IMR-90 (cell line): ENCODE measurements around the gene CMSS1. TPM values are rescaled to one million over a fixed set of nuclear protein-coding genes. Genes with fewer than 3 reads are reported as not detected.

Source experiments
- ATAC-seq: fragments of 200-7000 bp; cut with Tn5 transposase; 2 replicates; pipeline ENCODE4 v1.9.1; 2020; ENCODE audit warnings: low read depth, mild to moderate bottlenecking, moderate library complexity
- BruUV-seq: library from RNA; stranded (reverse); fragments of 400-500 nt; replicated peaks from 2 replicates; lab custom pipeline; 2021; lab: Mats Ljungman, UMichigan
- CTCF ChIA-PET: fragments of 300-600 bp; formaldehyde crosslinking; extraction: SDS; loops from one replicate; lab custom pipeline; 2021; ENCODE audit warnings: antibody characterized with exemption; lab: Yijun Ruan, JAX
- POLR2A ChIA-PET: fragments of 300-600 bp; sonication (Branson Sonifier 250); formaldehyde crosslinking; loops from one replicate; lab custom pipeline; 2022; ENCODE audit warnings: antibody characterized with exemption; ENCODE audit not compliant: unreplicated experiment; lab: Charles Lee
- DNase-seq: peaks from one replicate; pipeline ENCODE4 v3.0.0; 2013
- H2AFZ ChIP-seq: replicated peaks from 2 replicates; pipeline ENCODE3; 2013; ENCODE audit warnings: low read length, mild to moderate bottlenecking; ENCODE audit not compliant: poor library complexity
- H2AK5ac ChIP-seq: 2 replicates; pipeline ENCODE4 v1.6.1; 2013; ENCODE audit warnings: low read depth, low read length, inconsistent platforms
- H2AK9ac ChIP-seq: replicated peaks from 2 replicates; pipeline ENCODE3; 2013; ENCODE audit warnings: mild to moderate bottlenecking, low read depth, low read length, moderate library complexity; ENCODE audit not compliant: poor library complexity
- H2BK120ac ChIP-seq: 2 replicates; pipeline ENCODE4 v1.6.1; 2013; ENCODE audit warnings: low read depth, low read length, inconsistent platforms
- H2BK15ac ChIP-seq: 3 replicates; pipeline ENCODE4 v1.6.1; 2013; ENCODE audit warnings: low read depth, low read length, inconsistent platforms
- H2BK20ac ChIP-seq: 2 replicates; pipeline ENCODE4 v1.6.1; 2013; ENCODE audit warnings: low read depth, mild to moderate bottlenecking, inconsistent platforms, low read length, moderate library complexity
- H2BK5ac ChIP-seq: 2 replicates; pipeline ENCODE4 v1.6.1; 2013; ENCODE audit warnings: mild to moderate bottlenecking, low read depth, low read length, inconsistent platforms; ENCODE audit not compliant: poor library complexity, severe bottlenecking
- H3K14ac ChIP-seq: replicated peaks from 2 replicates; pipeline ENCODE4 v1.6.1; 2013; ENCODE audit warnings: low read depth, low read length, inconsistent platforms
- H3K18ac ChIP-seq: 2 replicates; pipeline ENCODE4 v1.6.1; 2013; ENCODE audit warnings: low read depth, low read length, control low read depth
- H3K23ac ChIP-seq: 2 replicates; pipeline ENCODE4 v1.6.1; 2013; ENCODE audit warnings: low read depth, low read length, inconsistent platforms
- H3K27ac ChIP-seq: 2 replicates; pipeline ENCODE4 v1.5.1; 2013; ENCODE audit warnings: mild to moderate bottlenecking, control low read depth, low read length; ENCODE audit not compliant: insufficient read depth
- H3K27me3 ChIP-seq: 2 replicates; pipeline ENCODE4 v1.6.1; 2013; ENCODE audit warnings: low read length; ENCODE audit not compliant: control insufficient read depth, insufficient read depth
- H3K36me3 ChIP-seq: 2 replicates; pipeline ENCODE4 v1.6.1; 2013; ENCODE audit warnings: low read length, mixed read lengths; ENCODE audit not compliant: control insufficient read depth, insufficient read depth
- H3K4ac ChIP-seq: 2 replicates; pipeline ENCODE4 v1.6.1; 2013; ENCODE audit warnings: low read depth, low read length, inconsistent platforms
- H3K4me1 ChIP-seq: 2 replicates; pipeline ENCODE4 v1.6.1; 2013; ENCODE audit warnings: low read length, mixed read lengths; ENCODE audit not compliant: control insufficient read depth, insufficient read depth
- H3K4me2 ChIP-seq: 2 replicates; pipeline ENCODE4 v1.6.1; 2013; ENCODE audit warnings: low read depth, mild to moderate bottlenecking, control low read depth, low read length, moderate library complexity
- H3K4me3 ChIP-seq: 2 replicates; pipeline ENCODE4 v1.5.1; 2013; ENCODE audit warnings: low read depth, mild to moderate bottlenecking, control low read depth, low read length, moderate library complexity; ENCODE audit not compliant: insufficient read depth
- H3K56ac ChIP-seq: 2 replicates; pipeline ENCODE4 v1.6.1; 2013; ENCODE audit warnings: low read length, inconsistent platforms; ENCODE audit not compliant: insufficient read depth; ENCODE audit errors: extremely low read depth
- H3K79me1 ChIP-seq, 2 experiments: 2 replicates each; pipeline ENCODE4 v1.6.1; 2013; ENCODE audit warnings: low read length in 2 of 2, inconsistent platforms in 1 of 2, low read depth in 1 of 2
- H3K9ac ChIP-seq: 2 replicates; pipeline ENCODE4 v1.6.1; 2013; ENCODE audit warnings: low read depth, low read length, control low read depth
- H3K9me1 ChIP-seq: 2 replicates; pipeline ENCODE4 v1.6.1; 2013; ENCODE audit warnings: low read length, inconsistent platforms; ENCODE audit not compliant: insufficient read depth
- H3K9me3 ChIP-seq: 2 replicates; pipeline ENCODE4 v1.6.1; 2013; ENCODE audit warnings: low read length; ENCODE audit not compliant: control insufficient read depth, insufficient read depth
- H4K20me1 ChIP-seq: 2 replicates; pipeline ENCODE4 v1.6.1; 2013; ENCODE audit warnings: low read length, inconsistent platforms; ENCODE audit not compliant: insufficient read depth
- H4K5ac ChIP-seq: 2 replicates; pipeline ENCODE4 v1.6.1; 2013; ENCODE audit warnings: mild to moderate bottlenecking, low read depth, low read length, control low read depth
- H4K8ac ChIP-seq, 2 experiments: 2 replicates each; pipeline ENCODE4 v1.6.1; 2013; ENCODE audit warnings: low read depth in 2 of 2, low read length in 2 of 2, control low read depth in 1 of 2, inconsistent platforms in 1 of 2
- H4K91ac ChIP-seq: 2 replicates; pipeline ENCODE4 v1.6.1; 2013; ENCODE audit warnings: low read depth, low read length, inconsistent platforms; ENCODE audit not compliant: insufficient read depth
- BHLHE40 ChIP-seq: fragments of 150-350 bp; IDR thresholded peaks from 2 replicates; pipeline ENCODE4 v1.6.1; 2016; ENCODE audit warnings: mild to moderate bottlenecking, low read depth, low read length
- CEBPB ChIP-seq: IDR thresholded peaks from 2 replicates; pipeline ENCODE4 v1.6.1; 2012; ENCODE audit warnings: low read depth, low read length, improper control_type of control experiment
- CHD1 ChIP-seq: IDR thresholded peaks from 2 replicates; pipeline ENCODE4 v1.6.1; 2012; ENCODE audit warnings: low read depth, low read length, improper control_type of control experiment
- CTCF ChIP-seq: conservative IDR thresholded peaks from 2 replicates; pipeline ENCODE4 v1.5.1; 2012; ENCODE audit warnings: mild to moderate bottlenecking, low read depth, low read length, improper control_type of control experiment
- ELK1 ChIP-seq: fragments of 150-350 bp; IDR thresholded peaks from 2 replicates; pipeline ENCODE4 v1.6.1; 2016; ENCODE audit warnings: low read depth, mild to moderate bottlenecking, low read length, moderate library complexity, borderline replicate concordance
- FOS ChIP-seq: fragments of 150-350 bp; IDR thresholded peaks from 2 replicates; pipeline ENCODE4 v1.6.1; 2016; ENCODE audit warnings: low read depth, low read length
- MAZ ChIP-seq: IDR thresholded peaks from 2 replicates; pipeline ENCODE4 v1.6.1; 2012; ENCODE audit warnings: low read depth, mild to moderate bottlenecking, low read length, improper control_type of control experiment, moderate library complexity, borderline replicate concordance
- MXI1 ChIP-seq: IDR thresholded peaks from 2 replicates; pipeline ENCODE4 v1.6.1; 2012; ENCODE audit warnings: low read depth, mild to moderate bottlenecking, low read length, moderate library complexity, borderline replicate concordance
- NFE2L2 ChIP-seq: fragments of 150-350 bp; IDR thresholded peaks from 2 replicates; pipeline ENCODE4 v1.6.1; 2016; ENCODE audit warnings: low read depth, mild to moderate bottlenecking, low read length
- RFX5 ChIP-seq: IDR thresholded peaks from 2 replicates; pipeline ENCODE4 v1.8.0; 2012; ENCODE audit warnings: low read depth, mild to moderate bottlenecking, low read length, moderate library complexity
- SMC3 ChIP-seq: fragments of 150-350 bp; IDR thresholded peaks from 2 replicates; pipeline ENCODE4 v1.6.1; 2016; ENCODE audit warnings: low read depth, mild to moderate bottlenecking, antibody characterized with exemption, low read length, moderate library complexity
- WGBS, 2 experiments: methylation state at CpG; one replicate each; pipeline versions ENCODE4 v1.1.5 to v1.1.7; 2013; ENCODE audit warnings: missing lambda C conversion rate in 2 of 2; ENCODE audit not compliant: insufficient read length in 1 of 2; ENCODE audit errors: extremely low coverage in 2 of 2; 5-methylcytosine and 5-hydroxymethylcytosine counted together
- dilution Hi-C: fragments of 300-500 bp; cut with HindIII; formaldehyde crosslinking; loops from one replicate; pipeline ENCODE4 v1.14.3; 2018; ENCODE audit warnings: low sequenced_read_pairs; ENCODE audit not compliant: unreplicated experiment
- in situ Hi-C: fragments of 300-500 bp; cut with MboI; formaldehyde crosslinking; loops from 3 replicates; pipeline ENCODE4 v1.14.3; 2019; ENCODE audit warnings: low sequenced_read_pairs, inconsistent platforms, mixed read lengths
- intact Hi-C: fragments of 100-400 bp; cut with micrococcal nuclease; formaldehyde crosslinking; loops from 2 replicates; pipeline ENCODE4 v1.10.0; 2022
- polyA plus RNA-seq, 3 experiments: library from polyadenylated mRNA; depleted of rRNA; stranded (reverse); fragments of >200 nt; gene quantifications; 2 replicates each; pipeline ENCODE4 v1.2.3, GENCODE V29; 2012; ENCODE audit warnings: low replicate concordance in 1 of 3
- total RNA-seq: library from RNA; depleted of rRNA; stranded (reverse); fragments of >200 nt; gene quantifications from 2 replicates; pipeline ENCODE4 v1.2.3, GENCODE V29; 2012

Gene CMSS1
- total and polyA plus RNA-seq, 2 of the 4 experiments (the other 2 are of a cell fraction): 12.5 to 13.6 TPM

GRCh38 chr3:99899603-99900002 lies 81.9 kb downstream of the CMSS1 start:
- Histone ChIP-seq H3K4me3 (no peak overlapping the region), H3K27ac (no peak overlapping the region), H3K18ac (peak overlapping the region; percentile 28; the same call in 1 of the 2 replicates), H3K4ac (peak overlapping the region; percentile 59), H3K9ac (no peak overlapping the region), H2BK20ac (peak overlapping the region; percentile 30), H4K91ac (peak overlapping the region; percentile 66), H2AFZ (no peak overlapping the region), H3K9me1 (peaks cover 4% of the 10 kb centered on the region; the same call in 1 of the 2 replicates), H3K14ac (no peak overlapping the region; the same call in 1 of the 2 replicates), H3K36me3 (no peaks in the 10 kb centered on the region), H3K23ac (no peak overlapping the region), H2AK9ac (no peak overlapping the region), H3K79me1 (peaks cover 9 to 15% of the 10 kb centered on the region in 2 experiments), H3K9me3 (no peaks in the 10 kb centered on the region), H4K8ac (peak overlapping the region; percentile 29 to 43; a peak in 2 of 4 replicates), H3K4me1 (peaks cover 9% of the 10 kb centered on the region), H2BK15ac (peak overlapping the region; percentile 91; the same call in 1 of the 3 replicates), H2BK5ac (no peak overlapping the region), H3K27me3 (no peaks in the 10 kb centered on the region), H4K20me1 (no peaks in the 10 kb centered on the region), H3K56ac (no peak overlapping the region), H4K5ac (no peak overlapping the region), H3K4me2 (no peak overlapping the region), H2AK5ac (peak overlapping the region; percentile 74; the same call in 1 of the 2 replicates), H2BK120ac (peak overlapping the region; percentile 45; the same call in 1 of the 2 replicates)
- ChIA-PET CTCF (interaction anchor here (0.6 kb wide), 1 partner anchor 294 kb away, joined by 3 read pairs; no protein-coding TSS in a partner anchor), POLR2A (no interaction called here)
- WGBS, 2 experiments: no CpG with 5 or more reads among the region's 3 CpGs
- in situ Hi-C loops (no loop called here), dilution Hi-C loops (no loop called here), intact Hi-C loops (loop anchor here (5.0 kb wide), 1 partner anchor 53 kb away; no protein-coding TSS in a partner anchor)
- no TSS peak for BruUV-seq
- TF ChIP-seq NFE2L2 (no peak), CEBPB (no peak), RFX5 (no peak), ELK1 (no peak), MXI1 (no peak), CHD1 (no peak), FOS (no peak), CTCF (no peak), BHLHE40 (no peak), SMC3 (no peak), MAZ (no peak)
- DNase-seq: no peak
- ATAC-seq: no peak
